HG02852 (cell line): ENCODE measurements around the gene SPSB1.

Experiments
- ATAC-seq: cut with Tn5 transposase; IDR thresholded peaks from one replicate; pipeline ENCODE4 v1.9.1; 2021; ENCODE audit warnings: mild to moderate bottlenecking, moderate library complexity; ENCODE audit not compliant: unreplicated experiment

SPSB1 gene

DNA sequence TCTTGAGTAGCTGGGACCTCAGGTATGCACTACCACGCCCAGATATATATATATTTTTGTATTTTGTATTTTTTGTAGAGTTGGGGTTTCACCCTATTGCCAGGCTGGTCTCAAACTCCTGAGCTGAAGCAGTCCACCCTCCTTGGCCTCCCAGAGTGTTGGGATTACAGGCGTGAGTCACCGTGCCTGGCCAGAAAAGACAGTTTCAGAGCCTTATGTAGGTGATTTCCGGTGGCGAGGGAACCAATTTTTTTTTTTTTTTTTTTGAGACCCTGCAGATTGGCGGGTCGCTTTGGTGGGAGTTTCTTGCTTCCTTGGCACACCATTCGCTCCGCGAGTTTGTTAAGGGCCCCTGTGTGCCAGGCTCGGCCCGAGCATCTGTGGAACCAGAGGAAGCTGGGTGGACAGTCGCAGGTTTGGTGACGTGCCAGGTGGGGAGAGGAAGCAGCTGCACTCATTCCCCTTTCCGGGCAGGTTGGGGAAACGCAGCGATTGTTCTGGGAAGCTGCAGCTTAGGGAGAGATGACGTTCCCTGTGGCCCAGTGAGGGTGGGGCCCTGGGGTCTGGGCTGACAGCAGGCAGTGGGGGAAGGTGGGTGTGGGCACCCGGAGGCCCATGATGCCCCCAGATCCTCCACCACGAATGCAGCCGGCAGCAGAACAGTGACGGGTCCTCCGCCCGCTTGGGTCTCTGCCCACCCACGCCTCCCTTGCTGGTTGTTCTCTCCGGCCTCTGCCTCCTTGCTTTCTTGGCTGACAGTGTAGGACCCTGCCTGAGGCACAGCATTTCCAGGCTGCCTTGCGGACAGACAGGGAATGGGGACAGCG is 25.1 kb downstream of the SPSB1 start:
- ATAC-seq, result no peak

DNA sequence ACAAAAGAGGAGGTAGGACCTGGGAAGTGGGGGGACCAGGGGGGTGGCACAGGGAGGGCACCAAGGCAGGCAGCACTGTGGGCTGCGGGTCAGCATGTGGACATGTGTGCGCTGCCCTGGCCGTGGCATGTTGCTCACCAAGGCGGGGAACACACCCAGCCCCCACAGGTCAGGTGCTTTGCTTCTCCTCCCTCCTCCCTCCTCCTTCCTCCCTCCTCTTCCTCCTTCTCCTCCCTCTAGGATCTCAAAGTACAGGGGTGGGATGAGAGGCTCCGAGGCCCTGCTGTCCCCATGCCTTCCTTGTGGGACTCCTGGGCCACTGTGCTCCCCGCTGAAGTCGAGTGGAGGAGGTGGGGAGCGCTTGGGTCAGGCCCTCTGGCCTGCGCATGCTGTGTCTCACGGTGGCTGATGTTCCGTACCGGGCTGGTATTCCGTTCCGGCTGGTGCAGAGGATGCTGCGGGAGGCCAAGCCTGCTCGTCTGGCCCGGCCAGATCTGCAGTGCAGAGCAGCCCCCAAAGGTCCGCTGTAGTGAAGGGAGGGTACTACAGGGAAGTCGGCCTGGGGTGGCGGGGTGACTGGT is 26.6 kb downstream of the SPSB1 start:
- no peak for ATAC-seq

DNA sequence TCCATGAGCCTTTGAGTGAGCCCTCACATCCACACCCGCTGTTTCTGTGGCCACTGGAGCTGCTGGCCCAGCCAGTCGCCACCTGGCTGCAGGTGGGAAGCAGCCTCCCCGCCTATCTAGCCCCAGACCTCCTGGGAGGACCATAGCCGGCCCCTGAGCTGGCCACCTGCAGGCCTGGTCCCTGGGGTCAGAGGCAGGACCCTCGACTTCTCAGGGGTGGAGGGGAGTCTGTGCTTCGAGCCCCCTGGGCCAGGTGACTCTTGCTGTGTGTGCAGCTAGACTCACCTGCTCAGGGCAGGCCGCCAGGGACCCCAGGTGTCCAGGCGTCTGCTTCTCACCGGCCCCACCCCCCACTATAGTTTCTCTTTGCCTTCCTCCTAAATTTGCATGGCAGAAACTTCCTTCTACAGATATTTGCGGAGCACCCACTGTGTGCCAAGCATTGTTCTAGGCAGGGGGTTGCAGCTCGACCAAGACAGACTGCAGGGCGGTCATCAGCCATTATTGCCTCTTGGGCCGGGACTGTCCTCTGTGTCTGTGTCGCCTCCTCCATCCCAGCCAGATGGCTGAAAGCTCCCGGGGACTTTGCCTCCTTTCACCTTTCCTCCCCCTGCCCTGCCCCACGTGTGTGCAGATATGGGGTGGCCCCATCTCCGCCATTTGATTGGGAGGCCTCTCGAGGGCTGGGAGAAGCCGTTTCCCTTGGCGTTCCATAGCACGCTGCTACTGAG is 27.3 kb downstream of the SPSB1 start:
- ATAC-seq, result no peak

DNA sequence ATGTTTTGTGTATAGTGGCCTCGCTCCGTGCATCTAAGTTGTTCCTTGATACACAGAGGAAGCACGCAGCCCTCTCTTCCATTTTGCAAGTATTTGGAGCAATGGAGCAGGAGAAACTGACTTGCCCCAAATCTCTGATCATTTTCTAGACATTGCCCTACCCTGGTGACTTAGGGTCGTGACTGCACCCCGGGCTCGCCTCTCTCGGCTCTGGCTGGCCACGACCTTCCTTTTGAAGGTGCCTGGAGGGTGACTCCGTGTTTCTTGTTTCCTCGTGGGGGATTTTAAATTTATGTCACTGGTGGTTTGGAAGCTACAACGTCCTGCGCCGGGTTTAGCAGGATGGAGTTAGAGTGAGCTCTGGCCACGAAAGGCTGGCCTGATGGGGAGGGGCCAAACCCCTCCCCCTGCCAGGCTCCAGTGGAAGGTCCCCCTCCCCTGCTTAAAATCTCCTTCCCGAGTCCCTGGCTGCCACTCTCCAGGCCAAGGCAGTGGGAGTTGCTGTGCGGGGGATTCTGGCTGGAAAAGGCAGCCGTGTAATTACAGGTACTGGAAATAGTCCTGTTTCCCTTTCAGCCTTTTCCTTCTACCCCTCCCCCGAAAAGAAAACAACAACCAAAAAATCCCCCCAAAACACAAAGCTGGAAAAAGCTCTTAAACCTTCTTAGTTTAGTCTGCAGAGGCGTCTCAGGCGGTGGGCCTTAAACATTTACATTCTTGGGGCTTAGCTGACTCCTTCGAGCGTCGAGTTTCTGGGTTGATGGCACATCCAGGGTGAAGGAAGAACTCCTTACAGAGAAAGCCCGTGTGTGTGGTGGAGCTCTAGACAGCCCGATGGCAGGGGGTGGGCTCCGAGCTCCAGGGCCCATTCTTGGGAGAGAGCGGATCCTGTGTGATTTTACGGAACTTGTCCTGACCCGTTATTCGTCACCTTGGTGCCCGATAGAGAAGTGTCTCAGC is 28.1 kb downstream of the SPSB1 start:
- no peak for ATAC-seq

DNA sequence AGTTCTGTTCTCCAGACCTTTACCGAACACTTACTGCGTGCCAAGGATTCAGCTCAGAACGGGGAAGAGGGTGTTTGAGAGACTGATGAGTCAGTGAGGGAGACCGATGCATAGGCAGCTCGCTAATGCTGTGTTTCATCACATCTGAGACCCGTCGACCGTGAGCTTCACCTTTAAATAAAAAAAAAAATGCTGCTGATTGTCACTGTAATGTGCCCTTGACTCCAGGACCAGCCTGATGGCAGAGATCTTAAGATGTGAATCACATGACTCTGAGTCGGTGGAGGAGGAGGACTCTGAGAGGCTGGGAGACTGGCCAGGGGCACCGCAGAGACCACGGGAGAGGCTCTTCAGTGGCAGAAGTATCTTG is 28.8 kb downstream of the SPSB1 start:
- ATAC-seq, result no peak

DNA sequence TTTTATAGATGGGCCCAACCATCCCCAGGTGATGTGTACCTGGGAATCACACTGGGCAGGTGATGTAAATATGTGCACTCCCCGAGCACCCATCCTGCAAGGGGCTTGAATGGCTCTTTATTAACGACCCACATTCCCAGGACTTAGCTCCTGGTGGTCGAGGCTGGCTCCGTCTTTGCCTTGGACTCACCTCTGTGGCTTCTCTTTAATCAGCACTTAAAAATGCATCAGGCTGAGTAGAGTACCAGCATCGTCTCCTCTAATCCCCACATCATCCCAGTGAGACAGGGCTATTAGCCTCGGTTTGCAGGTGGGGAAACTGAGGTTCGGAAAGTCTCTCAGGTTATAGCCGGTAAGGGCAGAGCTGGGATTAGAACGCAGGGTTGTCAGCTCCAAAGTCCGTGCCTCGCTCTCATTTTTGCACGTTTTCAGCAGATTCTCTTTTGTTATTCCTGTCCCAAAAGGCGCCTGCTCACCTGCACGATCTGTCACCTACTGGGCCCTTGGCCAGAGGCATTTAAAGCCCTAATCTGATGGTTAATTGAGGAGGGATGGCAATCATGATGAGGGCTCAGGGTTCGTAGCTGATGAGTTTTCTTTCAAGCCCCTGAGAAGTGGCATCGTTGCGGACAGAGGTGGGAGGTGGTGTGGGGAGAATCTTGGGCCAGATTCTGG is 29.4 kb downstream of the SPSB1 start:
- ATAC-seq, result no peak

DNA sequence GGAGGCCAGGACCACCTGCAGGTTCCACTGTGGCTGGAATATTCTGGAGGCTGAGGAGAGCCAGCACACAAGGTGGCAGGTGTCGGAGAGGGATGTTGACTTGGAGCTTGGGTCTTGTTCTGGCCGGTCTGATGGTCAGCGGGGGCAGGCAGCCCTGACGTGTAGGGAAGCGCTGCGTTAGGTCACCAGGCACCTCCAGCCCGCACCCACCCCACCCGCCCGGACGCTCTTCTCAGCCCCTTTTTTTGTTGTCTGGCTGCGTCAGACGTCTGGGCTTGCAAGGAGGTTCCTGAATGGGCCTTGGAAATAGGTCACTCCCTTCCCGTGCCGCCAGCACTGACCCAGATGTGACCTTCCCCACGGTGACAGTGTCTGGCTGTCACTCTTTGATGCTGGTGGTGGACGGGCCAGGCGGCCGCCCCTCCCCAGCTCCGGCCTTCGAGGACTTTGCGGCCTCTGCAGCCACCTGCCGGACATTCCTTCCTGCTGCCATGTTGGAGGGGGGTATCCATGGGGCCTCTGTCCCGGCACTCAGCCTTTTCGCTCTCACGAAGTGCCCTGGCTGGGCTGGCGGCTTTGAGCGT is 30.1 kb downstream of the SPSB1 start:
- no peak for ATAC-seq

DNA sequence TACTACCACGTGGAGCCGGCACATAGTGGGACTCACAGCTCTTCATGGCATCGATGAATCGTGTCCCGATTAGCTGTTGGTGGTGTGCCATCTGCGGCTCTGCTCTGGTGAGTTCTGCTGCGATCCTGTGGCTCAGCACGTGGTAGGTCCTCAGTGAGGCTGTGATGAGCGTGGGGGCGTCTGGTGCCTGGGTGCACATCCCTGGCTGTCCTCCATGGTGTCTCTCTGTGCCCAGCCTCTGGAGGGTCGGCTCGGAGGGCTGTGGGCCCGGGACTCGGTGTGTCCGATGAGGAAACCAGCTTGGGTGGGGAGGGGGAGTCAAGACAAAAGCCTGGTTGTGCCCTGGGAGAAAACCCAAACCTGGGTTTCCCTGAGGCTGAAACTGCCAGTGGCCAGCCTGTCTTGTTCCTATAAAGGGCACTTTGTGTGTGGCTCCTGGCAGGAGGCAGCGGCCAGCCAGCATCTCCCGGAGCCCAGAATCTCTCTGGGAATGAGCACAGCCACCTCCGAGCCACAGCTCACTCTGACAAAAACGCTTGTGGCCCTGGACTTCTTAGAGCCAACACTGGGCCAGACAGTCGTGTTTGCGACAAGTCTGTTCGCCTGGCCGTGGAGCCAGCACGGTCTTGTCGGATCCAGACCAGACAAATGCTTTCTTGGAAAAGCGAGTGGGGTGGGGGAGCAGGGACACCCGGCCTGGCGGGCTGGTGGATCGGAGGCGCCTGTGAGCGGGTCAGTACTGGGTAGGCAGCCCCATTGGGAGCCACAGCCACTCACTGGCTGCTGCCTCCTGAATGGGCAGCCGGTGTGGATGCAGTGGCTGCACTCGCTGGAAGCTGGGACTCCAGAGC is 31.8 kb downstream of the SPSB1 start:
- no peak for ATAC-seq

DNA sequence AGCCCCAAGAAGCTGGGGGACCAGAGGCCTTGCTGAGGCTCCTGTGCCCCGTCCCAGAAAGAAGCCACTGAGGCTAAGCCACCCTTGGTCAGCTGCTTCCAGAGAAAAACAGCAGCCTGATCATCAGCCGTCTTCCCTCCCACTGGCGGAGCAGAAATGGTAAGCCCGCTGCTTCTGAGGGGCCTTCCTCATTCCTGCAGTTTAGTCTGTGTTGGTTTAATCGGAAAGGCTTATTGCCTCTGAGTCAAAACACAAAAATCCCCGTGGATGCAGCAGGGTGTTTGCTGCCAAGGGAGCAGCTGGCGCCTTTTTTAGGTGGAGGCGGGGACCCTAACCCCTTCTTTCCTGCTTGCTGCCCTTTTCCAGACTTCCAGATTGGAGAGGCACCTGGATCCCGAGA is 33.9 kb downstream of the SPSB1 start:
- ATAC-seq, result no peak

DNA sequence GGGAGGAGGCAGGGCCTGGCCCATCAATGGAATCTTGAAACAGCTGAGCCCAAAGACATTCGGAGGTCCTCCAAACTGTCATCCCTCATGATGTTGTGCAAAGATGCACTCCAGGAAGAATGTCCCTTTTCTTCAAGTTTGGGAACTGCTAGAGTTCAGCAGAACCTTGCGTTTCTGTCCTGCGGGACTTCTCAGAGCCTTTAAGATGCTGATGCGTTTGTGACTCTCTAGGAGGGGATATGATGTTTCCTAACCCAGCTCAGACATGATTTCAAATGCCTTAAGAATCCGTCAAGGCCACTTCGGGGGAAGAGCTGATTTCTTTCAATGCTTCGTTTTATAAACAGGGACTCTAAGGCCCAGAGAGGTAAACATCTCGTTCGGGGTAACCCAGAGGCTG is 35.5 kb downstream of the SPSB1 start:
- ATAC-seq, result no peak

DNA sequence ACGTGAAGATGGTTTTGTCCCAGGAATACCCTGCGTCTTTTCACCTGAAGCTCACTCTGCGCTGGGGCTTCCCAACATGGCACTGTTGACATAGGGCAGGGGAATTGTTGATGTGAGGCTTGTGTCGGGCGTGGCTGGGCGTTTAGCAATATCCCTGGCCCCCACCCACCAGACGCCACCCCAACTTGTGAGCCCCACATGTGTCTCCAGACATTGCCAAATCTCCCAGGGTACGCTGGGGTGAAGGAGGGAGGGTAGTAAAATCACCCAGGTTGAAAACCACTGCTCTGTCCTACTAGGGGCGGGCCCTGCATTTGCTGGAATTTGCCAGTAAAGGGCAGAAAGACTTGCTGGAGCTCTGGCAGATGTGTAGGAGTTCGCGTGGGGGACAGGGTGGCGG is 36.0 kb downstream of the SPSB1 start:
- ATAC-seq, result no peak

DNA sequence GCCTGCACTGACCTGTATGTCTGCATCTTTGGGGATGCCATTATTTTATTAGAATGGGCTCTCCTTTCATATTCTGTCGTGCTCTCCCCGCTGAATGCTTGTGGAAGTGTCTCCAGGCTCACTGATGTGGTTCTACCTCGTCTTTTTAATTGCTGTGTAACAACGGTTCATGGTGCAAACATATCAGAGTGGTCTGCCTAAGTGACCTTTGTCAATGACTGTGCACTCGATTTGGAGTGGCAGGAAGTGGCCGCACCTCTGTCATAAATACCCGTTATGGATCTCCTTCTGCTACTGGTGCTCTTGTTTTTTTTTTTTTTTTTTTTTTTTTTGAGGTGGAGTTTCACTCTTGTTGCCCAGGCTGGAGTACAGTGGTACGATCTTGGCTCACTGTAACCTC is 38.3 kb downstream of the SPSB1 start:
- no peak for ATAC-seq

DNA sequence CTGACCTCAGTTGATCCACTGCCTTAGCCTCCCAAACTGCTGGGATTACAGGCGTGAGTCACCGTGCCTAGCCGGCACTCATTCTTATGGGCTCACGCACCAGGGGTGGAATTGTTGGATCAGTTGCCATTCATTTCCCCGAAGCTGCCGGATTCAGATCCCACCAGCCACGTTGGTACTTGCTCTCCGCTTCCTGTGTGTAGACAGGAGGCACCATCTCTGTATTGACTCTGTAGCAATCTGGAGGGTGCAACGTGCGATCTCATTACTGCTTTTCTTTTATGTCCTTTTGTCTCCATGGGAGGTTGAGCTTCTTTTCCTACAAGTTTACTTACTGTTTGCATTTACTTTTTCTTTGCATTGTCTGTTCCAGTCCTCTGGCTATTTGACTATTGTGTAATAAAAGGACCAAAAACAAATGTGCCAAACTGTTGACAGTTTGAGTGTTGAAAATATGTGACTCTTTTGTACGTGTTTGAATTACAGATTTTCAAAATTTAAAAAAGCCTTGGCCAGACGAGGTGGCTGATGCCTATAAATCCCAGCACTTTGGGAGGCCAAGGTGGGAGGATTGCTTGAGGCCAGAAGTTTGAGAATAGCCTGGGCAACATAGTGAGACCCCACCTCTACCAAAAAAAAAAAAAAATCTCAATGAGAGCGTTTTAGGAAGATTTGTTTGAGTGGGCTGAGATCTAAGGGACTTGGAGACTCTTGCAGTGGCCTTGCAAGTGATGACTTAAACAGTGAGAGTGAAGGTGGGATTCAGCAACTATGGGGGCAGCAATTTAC is 39.1 kb downstream of the SPSB1 start:
- no peak for ATAC-seq

DNA sequence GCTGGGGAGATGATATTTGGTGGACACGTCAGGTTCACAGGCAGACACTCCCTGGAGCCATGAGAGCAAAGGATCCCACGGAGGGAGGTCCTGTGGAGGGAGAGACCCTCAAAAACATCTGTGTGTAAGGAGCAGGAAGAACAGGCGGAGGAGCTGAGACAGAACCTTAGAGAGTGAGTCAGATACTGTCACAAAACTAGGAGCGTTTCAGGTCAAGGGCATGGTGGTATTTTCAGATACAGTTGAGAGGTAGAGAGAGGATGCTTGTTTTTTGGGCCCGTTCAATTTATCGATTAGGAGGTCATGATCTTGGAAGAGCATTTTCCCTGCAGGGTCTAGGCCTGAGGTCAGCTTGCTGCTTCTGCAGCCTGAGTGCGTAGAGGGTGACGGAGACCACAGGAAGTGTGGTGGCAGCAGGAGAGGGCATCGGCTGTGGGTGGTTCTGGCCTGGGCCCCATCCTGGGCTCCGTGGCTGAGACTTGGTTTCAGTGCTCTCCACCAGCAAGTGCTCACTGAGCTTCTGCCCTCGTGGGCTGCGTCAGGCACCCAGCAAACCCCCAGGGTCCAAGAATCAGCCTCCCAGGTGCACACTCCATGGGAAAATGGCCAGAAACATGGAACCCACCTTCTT is 39.9 kb downstream of the SPSB1 start:
- ATAC-seq, result no peak

DNA sequence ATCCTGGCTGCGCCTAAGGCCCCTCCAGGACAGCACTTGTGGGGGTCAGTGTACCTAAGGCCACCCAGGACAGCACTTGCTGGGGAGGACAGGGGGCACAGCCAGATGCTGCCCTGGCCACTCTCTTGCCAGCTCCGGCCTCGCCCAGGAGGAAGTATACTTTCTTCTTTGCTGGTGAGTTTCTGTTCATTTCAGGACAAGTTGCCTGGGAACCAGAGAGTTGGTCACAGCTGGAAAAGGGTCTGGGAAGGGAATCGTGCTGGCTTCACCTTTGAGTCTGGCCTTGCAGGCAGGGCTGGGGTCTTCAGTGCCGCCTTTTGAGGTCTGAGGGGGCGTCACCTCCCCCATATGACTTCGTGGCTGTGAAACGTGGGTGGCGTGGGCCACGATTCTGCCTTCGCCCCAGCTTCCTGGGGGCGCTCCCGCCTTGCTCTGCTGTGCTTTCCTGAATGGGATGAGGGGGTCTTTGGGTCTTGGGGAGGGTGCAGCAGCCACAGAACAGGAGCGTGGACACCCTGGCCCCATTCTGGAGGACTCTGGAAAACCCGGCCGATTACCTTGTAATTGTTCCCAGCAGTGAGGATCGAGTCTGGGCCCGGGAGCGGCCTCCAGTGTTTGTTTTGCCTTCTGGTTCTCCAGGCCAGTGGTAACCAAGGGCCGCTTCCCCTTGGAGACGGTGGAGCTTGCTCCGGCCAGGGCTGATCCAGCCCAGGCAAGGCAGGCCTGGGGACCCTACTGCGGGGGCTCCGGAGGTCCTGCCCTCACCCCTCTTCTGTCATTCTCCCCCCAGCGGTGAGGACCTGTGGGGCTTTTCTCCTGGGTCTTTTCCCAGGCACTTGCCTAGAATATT is 45.9 kb downstream of the SPSB1 start:
- ATAC-seq, result no peak

DNA sequence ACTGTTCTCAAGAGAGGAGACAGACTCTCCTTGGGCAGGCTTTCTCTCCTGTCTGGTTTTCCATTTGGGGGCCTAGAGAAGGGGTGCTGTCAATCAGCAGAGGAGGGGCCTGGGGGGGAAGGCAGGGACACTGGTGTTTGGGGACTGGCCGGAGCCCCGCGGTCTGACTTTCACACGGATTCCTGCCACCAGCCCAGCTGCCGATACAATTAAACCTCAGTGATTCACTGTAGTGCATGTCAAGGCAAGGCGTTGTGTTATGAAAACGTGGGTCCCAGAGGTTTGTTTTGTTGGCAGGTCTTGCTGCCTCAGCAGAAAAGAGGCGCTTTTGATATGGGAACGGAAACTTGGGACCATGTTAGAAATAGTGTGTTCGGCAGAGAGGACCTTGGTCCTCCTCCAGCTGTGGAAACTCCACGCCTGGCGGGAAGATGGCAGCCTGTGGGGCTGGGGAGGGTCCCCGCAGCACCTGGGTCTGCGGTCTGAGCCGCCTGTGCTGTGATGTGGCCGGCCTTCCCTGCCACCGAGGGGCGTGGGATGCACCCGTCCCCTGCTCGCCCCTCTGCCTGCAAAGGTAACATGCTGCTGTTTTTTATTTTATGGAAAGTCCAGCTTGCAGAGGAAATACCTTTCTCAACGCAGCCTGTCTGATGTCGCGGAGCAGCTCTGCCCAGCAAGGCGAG is 47.6 kb downstream of the SPSB1 start:
- ATAC-seq, result no peak
